SU-DHL-6 (cell line): ENCODE measurements around the gene PARVA.

Experiments used
- H2AFZ ChIP-seq: fragments of 200-600 bp; sonication (generic); 2 replicates; pipeline ENCODE4 v1.6.1; 2014; ENCODE audit warnings: low read depth, mild to moderate bottlenecking, moderate library complexity, mixed read lengths, antibody characterized with exemption, low read length; ENCODE audit not compliant: severe bottlenecking
- H3F3A ChIP-seq: fragments of 200-600 bp; shearing (Covaris generic); 2 replicates; pipeline ENCODE4 v1.6.0; 2016; ENCODE audit warnings: antibody characterized with exemption, mild to moderate bottlenecking; ENCODE audit not compliant: insufficient read depth
- H3K27ac ChIP-seq: fragments of 200-600 bp; sonication (generic); 2 replicates; pipeline ENCODE4 v1.5.1; 2016; ENCODE audit warnings: low read depth, mild to moderate bottlenecking, low read length, moderate library complexity, mixed read lengths
- H3K27me3 ChIP-seq: fragments of 200-600 bp; sonication (generic), shearing (Covaris generic); 2 replicates; pipeline ENCODE4 v1.6.0; 2014; ENCODE audit warnings: mild to moderate bottlenecking, low read length
- H3K36me3 ChIP-seq: fragments of 200-600 bp; sonication (generic); 2 replicates; pipeline ENCODE4 v1.6.1; 2014; ENCODE audit warnings: mild to moderate bottlenecking, low read length, mixed read lengths
- H3K4me2 ChIP-seq: fragments of 300-600, 200-600 bp; shearing (Covaris generic), sonication (generic); 2 replicates; pipeline ENCODE4 v1.6.0; 2014; ENCODE audit warnings: low read length, low read depth, mild to moderate bottlenecking; ENCODE audit not compliant: poor library complexity, severe bottlenecking
- H3K4me3 ChIP-seq: fragments of 200-600 bp; sonication (generic); 2 replicates; pipeline ENCODE4 v1.5.1; 2014; ENCODE audit warnings: antibody characterized with exemption, low read length, mild to moderate bottlenecking, mixed read lengths; ENCODE audit not compliant: insufficient read depth, poor library complexity, severe bottlenecking
- H3K79me2 ChIP-seq: fragments of 200-600 bp; sonication (generic); 2 replicates; pipeline ENCODE4 v1.6.1; 2014; ENCODE audit warnings: mild to moderate bottlenecking, low read length, moderate library complexity; ENCODE audit not compliant: insufficient read depth
- H3K9ac ChIP-seq: fragments of 200-600 bp; sonication (generic); 2 replicates; pipeline ENCODE4 v1.7.0; 2014; ENCODE audit warnings: mild to moderate bottlenecking, low read length
- H3K9me2 ChIP-seq: fragments of 200-600 bp; sonication (generic); replicated peaks from 2 replicates; pipeline ENCODE4 v1.6.1; 2014; ENCODE audit warnings: low read length; ENCODE audit not compliant: insufficient read depth
- H3K9me3 ChIP-seq: fragments of 200-600 bp; sonication (generic); 2 replicates; pipeline ENCODE4 v1.6.1; 2014; ENCODE audit warnings: low read length, mixed read lengths; ENCODE audit not compliant: insufficient read depth
- H4K20me1 ChIP-seq: fragments of 200-600 bp; sonication (generic); 2 replicates; pipeline ENCODE4 v1.6.1; 2014; ENCODE audit warnings: low read depth, mild to moderate bottlenecking, antibody characterized with exemption, low read length, moderate library complexity, mixed read lengths
- EZH2phosphoT487 ChIP-seq: fragments of 200-600 bp; sonication (generic), shearing (Covaris generic); conservative IDR thresholded peaks from 2 replicates; pipeline ENCODE4 v1.6.1; 2018; ENCODE audit warnings: mild to moderate bottlenecking, antibody characterized with exemption, low read length, moderate library complexity, mixed read lengths
- TF ChIP-seq, protein P1 (sequence below): fragments of 200-600 bp; sonication (generic); IDR thresholded peaks from one replicate; pipeline ENCODE4 v1.5.1; 2017; ENCODE audit warnings: antibody characterized with exemption, mild to moderate bottlenecking, low read length, moderate library complexity; ENCODE audit not compliant: insufficient read depth, poor library complexity, severe bottlenecking

The PARVA gene

DNA sequence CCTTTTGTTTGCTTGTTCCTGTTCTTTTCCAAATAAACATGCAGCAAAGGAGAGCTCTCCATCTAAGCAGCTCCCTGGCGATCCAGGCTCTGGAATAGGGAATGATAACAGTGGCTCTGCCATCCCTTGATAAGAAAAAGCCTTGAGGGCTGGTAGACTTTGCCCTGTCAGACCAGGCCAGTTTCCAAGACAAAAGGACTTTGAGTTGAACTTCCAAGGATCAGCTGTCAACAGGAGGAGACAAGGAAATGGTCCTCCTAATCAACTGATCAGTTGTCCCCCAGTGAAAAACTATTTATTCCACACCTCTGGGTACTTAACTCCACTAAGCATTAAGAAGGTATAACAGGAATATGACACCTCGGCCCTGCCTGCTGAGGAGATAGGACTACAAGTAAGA lies 127.8 kb downstream of the PARVA start:
- Histone ChIP-seq H3F3A (no peaks in the 10 kb centered on the region), H2AFZ (no peak overlapping the region), H3K4me2 (no peak overlapping the region), H3K9me3 (no peaks in the 10 kb centered on the region), H3K9ac (no peak overlapping the region), H3K27me3 (no peaks in the 10 kb centered on the region), H3K36me3 (no peaks in the 10 kb centered on the region), H3K27ac (no peak overlapping the region), H3K4me3 (no peak overlapping the region), H4K20me1 (no peaks in the 10 kb centered on the region), H3K79me2 (no peaks in the 10 kb centered on the region), H3K9me2 (no peaks in the 10 kb centered on the region; the same call in 1 of the 2 replicates)
- TF ChIP-seq, protein P1, sequence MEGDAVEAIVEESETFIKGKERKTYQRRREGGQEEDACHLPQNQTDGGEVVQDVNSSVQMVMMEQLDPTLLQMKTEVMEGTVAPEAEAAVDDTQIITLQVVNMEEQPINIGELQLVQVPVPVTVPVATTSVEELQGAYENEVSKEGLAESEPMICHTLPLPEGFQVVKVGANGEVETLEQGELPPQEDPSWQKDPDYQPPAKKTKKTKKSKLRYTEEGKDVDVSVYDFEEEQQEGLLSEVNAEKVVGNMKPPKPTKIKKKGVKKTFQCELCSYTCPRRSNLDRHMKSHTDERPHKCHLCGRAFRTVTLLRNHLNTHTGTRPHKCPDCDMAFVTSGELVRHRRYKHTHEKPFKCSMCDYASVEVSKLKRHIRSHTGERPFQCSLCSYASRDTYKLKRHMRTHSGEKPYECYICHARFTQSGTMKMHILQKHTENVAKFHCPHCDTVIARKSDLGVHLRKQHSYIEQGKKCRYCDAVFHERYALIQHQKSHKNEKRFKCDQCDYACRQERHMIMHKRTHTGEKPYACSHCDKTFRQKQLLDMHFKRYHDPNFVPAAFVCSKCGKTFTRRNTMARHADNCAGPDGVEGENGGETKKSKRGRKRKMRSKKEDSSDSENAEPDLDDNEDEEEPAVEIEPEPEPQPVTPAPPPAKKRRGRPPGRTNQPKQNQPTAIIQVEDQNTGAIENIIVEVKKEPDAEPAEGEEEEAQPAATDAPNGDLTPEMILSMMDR, result no peak
- no peak for TF ChIP-seq EZH2phosphoT487

DNA sequence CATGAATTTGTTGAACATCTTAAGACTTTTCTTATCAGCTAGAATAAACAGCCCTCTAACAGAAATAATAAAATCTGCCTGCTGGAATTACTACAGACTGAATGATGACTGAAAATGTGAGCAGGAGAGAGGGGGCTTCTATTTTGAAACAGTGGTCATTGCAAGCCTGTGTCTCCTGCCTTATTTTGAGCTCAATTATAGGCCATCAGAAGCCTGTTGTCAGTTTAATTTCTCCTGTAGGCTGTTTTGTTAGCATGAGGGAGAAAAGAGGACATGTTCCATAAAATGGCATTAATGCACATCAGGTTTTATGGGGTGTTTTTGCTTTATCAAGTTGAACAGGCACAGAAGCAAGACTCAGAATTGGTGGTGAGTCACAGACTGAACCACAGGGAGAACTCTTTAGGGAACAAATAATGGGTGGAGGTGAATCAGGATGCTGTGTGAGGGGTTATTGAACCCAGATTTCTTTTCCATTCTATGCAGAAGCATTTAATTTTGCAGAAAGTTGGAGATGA lies 129.1 kb downstream of the PARVA start:
- Histone ChIP-seq H3F3A (no peaks in the 10 kb centered on the region), H3K4me3 (no peak overlapping the region), H3K27ac (no peak overlapping the region), H3K9me2 (no peaks in the 10 kb centered on the region; the same call in 1 of the 2 replicates), H3K36me3 (no peaks in the 10 kb centered on the region), H2AFZ (no peak overlapping the region), H3K4me2 (no peak overlapping the region), H3K27me3 (no peaks in the 10 kb centered on the region), H3K9ac (no peak overlapping the region), H4K20me1 (no peaks in the 10 kb centered on the region), H3K9me3 (no peaks in the 10 kb centered on the region), H3K79me2 (no peaks in the 10 kb centered on the region)
- TF ChIP-seq EZH2phosphoT487, result no peak
- TF ChIP-seq, protein P1, result no peak

DNA sequence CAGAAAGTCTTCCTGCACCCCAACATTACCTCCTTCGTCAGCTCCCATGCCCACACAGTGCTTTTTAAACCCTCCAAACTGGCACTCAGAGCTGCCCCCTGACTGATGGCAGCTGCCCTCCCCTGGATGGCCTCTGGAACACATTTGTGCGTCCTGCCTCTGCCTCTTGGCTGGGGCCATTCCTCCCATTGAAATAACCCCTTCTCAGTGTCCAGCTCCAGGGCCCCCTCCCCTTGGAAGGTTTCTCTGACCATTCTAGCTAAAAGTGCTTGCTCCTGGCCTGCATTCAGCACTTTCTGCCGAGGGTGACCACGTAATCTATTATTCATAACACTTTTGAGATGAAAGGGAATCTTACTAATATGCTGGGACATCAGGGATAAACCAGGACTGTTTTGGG lies 130.0 kb downstream of the PARVA start:
- Histone ChIP-seq H3K4me2 (no peak overlapping the region), H3K9ac (no peak overlapping the region), H3K27ac (no peak overlapping the region), H2AFZ (no peak overlapping the region), H3F3A (no peaks in the 10 kb centered on the region), H3K79me2 (no peaks in the 10 kb centered on the region), H3K9me3 (no peaks in the 10 kb centered on the region), H3K27me3 (no peaks in the 10 kb centered on the region; the same call in 1 of the 2 replicates), H4K20me1 (no peaks in the 10 kb centered on the region), H3K4me3 (no peak overlapping the region), H3K36me3 (no peaks in the 10 kb centered on the region), H3K9me2 (no peaks in the 10 kb centered on the region; the same call in 1 of the 2 replicates)
- TF ChIP-seq, protein P1, result no peak
- TF ChIP-seq EZH2phosphoT487, result no peak
